OCI-LY7 (cell line): ENCODE measurements around the gene ROBO2. TPM values are rescaled to one million over a fixed set of nuclear protein-coding genes. Genes with fewer than 3 reads are reported as not detected.
A peak's percentile ranks its signal among the peaks of the same experiment; 100 is the strongest.

Source experiments
- BruUV-seq: library from RNA; stranded (reverse); fragments of 400-500 nt; replicated peaks from 2 replicates; lab custom pipeline; 2021; lab: Mats Ljungman, UMichigan
- CTCF ChIA-PET: fragments of 300-600 bp; sonication (Branson Sonifier 250); formaldehyde crosslinking; loops from one replicate; lab custom pipeline; 2022; ENCODE audit warnings: antibody characterized with exemption; ENCODE audit not compliant: unreplicated experiment; lab: Charles Lee
- POLR2A ChIA-PET: fragments of 300-600 bp; sonication (Branson Sonifier 250); formaldehyde crosslinking; loops from one replicate; lab custom pipeline; 2022; ENCODE audit warnings: antibody characterized with exemption; lab: Charles Lee
- DNase-seq: peaks from one replicate; pipeline ENCODE4 v3.0.0-alpha.2; 2015; ENCODE audit warnings: low spot score
- H2AFZ ChIP-seq: fragments of 200-600 bp; sonication (generic), shearing (Covaris generic); 2 replicates; pipeline ENCODE4 v1.6.1; 2014; ENCODE audit warnings: mild to moderate bottlenecking, antibody characterized with exemption, low read length, moderate library complexity
- H3K27ac ChIP-seq: fragments of 200-600 bp; sonication (generic); 2 replicates; pipeline ENCODE4 v1.5.1; 2014; ENCODE audit warnings: mixed run types, low read depth, mild to moderate bottlenecking, moderate library complexity, low read length, inconsistent platforms; ENCODE audit not compliant: poor library complexity, severe bottlenecking
- H3K36me3 ChIP-seq: fragments of 200-600 bp; sonication (generic); 2 replicates; pipeline ENCODE4 v1.6.1; 2014; ENCODE audit warnings: mild to moderate bottlenecking, antibody characterized with exemption, low read length, moderate library complexity, mixed read lengths; ENCODE audit not compliant: insufficient read depth
- H3K4me1 ChIP-seq: fragments of 200-600 bp; sonication (generic); 2 replicates; pipeline ENCODE4 v1.5.1; 2014; ENCODE audit warnings: mild to moderate bottlenecking, low read length; ENCODE audit not compliant: insufficient read depth, poor library complexity, severe bottlenecking
- H3K4me2 ChIP-seq: fragments of 200-600 bp; sonication (generic); 2 replicates; pipeline ENCODE4 v1.6.1; 2014; ENCODE audit warnings: mild to moderate bottlenecking, low read length
- H3K4me3 ChIP-seq: fragments of 200-600 bp; sonication (generic); 2 replicates; pipeline ENCODE4 v1.5.1; 2014; ENCODE audit warnings: mild to moderate bottlenecking, low read depth, low read length; ENCODE audit not compliant: poor library complexity, severe bottlenecking
- H3K79me2 ChIP-seq: fragments of 200-600 bp; sonication (generic); 2 replicates; pipeline ENCODE4 v1.6.1; 2016; ENCODE audit warnings: low read depth, mild to moderate bottlenecking, low read length, moderate library complexity, mixed read lengths; ENCODE audit not compliant: insufficient read depth
- H3K9me2 ChIP-seq: fragments of 200-600 bp; sonication (generic); 2 replicates; pipeline ENCODE4 v1.6.1; 2016; ENCODE audit warnings: mild to moderate bottlenecking, low read length, mixed read lengths; ENCODE audit not compliant: insufficient read depth
- H3K9me3 ChIP-seq: fragments of 200-600 bp; sonication (generic); 2 replicates; pipeline ENCODE4 v1.6.1; 2014; ENCODE audit warnings: mild to moderate bottlenecking, mixed run types, low read length, mixed read lengths
- H4K20me1 ChIP-seq: fragments of 200-600 bp; sonication (generic); 2 replicates; pipeline ENCODE4 v1.6.1; 2014; ENCODE audit warnings: mild to moderate bottlenecking, antibody characterized with exemption, low read length, moderate library complexity, mixed read lengths; ENCODE audit not compliant: insufficient read depth
- CTCF ChIP-seq: fragments of 200-600 bp; sonication (generic); conservative IDR thresholded peaks from 2 replicates; pipeline ENCODE4 v1.5.1; 2014; ENCODE audit warnings: mild to moderate bottlenecking, antibody characterized with exemption, low read length, moderate library complexity, mixed read lengths
- EZH2phosphoT487 ChIP-seq: fragments of 200-600 bp; sonication (generic); IDR thresholded peaks from 2 replicates; pipeline ENCODE4 v1.6.1; 2018; ENCODE audit warnings: low read depth, borderline replicate concordance, mild to moderate bottlenecking, mixed run types, antibody characterized with exemption, low read length, moderate library complexity, mixed read lengths
- intact Hi-C: fragments of 100-400 bp; cut with micrococcal nuclease; formaldehyde crosslinking; loops from one replicate; pipeline ENCODE4 v1.10.0; 2022; ENCODE audit not compliant: unreplicated experiment
- total RNA-seq, 2 experiments: library from RNA; depleted of rRNA in 1 of 2; stranded (reverse); fragments of >200 nt in 1 of 2; shearing (Covaris generic) in 1 of 2; gene quantifications; 2 replicates each; pipeline ENCODE4 v1.2.3, GENCODE V29; 2014 to 2022

ROBO2 gene
- total RNA-seq, 2 experiments from 2014 or later = 0.06 to 4.8 TPM

GRCh38 chr3:77203851-77204250, 164.0 kb downstream of the ROBO2 start:
- intact Hi-C loops = no loop called here
- TF ChIP-seq EZH2phosphoT487 = no peak
- TF ChIP-seq CTCF = no peak
- Histone ChIP-seq H2AFZ (no peak overlapping the region), H3K4me1 (no peaks in the 10 kb centered on the region), H3K9me2 (no peaks in the 10 kb centered on the region), H3K9me3 (no peaks in the 10 kb centered on the region), H4K20me1 (no peaks in the 10 kb centered on the region), H3K27ac (no peak overlapping the region), H3K79me2 (no peaks in the 10 kb centered on the region), H3K4me2 (no peak overlapping the region; the same call in 1 of the 2 replicates), H3K36me3 (no peaks in the 10 kb centered on the region), H3K4me3 (no peak overlapping the region)
- ChIA-PET POLR2A (no interaction called here), CTCF (no interaction called here)
- BruUV-seq = no TSS peak
- no peak for DNase-seq

- CTCF ChIA-PET = no interaction called here
These were observed 164.9 kb downstream of the ROBO2 start for GRCh38 chr3:77204788-77205187.

More at GRCh38 chr3:77204788-77205187, 164.9 kb downstream of the ROBO2 start:
- Histone ChIP-seq H3K4me2 (peak overlapping the region; percentile 2; the same call in 1 of the 2 replicates), H2AFZ (no peak overlapping the region), H4K20me1 (no peaks in the 10 kb centered on the region), H3K79me2 (no peaks in the 10 kb centered on the region), H3K4me1 (no peaks in the 10 kb centered on the region), H3K9me2 (no peaks in the 10 kb centered on the region), H3K9me3 (no peaks in the 10 kb centered on the region), H3K27ac (no peak overlapping the region), H3K4me3 (no peak overlapping the region), H3K36me3 (no peaks in the 10 kb centered on the region)
- DNase-seq = no peak
- BruUV-seq = no TSS peak
- TF ChIP-seq EZH2phosphoT487 (no peak), CTCF (no peak)
- POLR2A ChIA-PET = no interaction called here
- intact Hi-C loops = no loop called here
